ENCODE measurements around the gene C4B. TPM values are rescaled to one million over a fixed set of nuclear protein-coding genes. Genes with fewer than 3 reads are reported as not detected.
"Not testable (repeated sequence)": the region's sequence is repeated elsewhere in the genome, so short reads cannot be mapped to it uniquely, and the experiment has no call there.

The C4B gene
- total RNA-seq, 1 experiment from 2014 or later, result 2.7 TPM

- not testable (repeated sequence) for H3K4me1 Mint-ChIP-seq; H3K9me3 Mint-ChIP-seq; H3K9ac ChIP-seq (ENCODE audit: extremely low read depth, insufficient read length, low read length); H2AK5ac ChIP-seq (ENCODE audit: insufficient read length, low read length); DNase-seq; H3K79me2 ChIP-seq (ENCODE audit: insufficient read depth, low read length); H4K5ac ChIP-seq (ENCODE audit: insufficient read length, low read depth, low read length); H2AFZ ChIP-seq (ENCODE audit: low read length); H3K23me2 ChIP-seq (ENCODE audit: insufficient read length, low read depth, low read length, poor library complexity, severe bottlenecking); H3K23ac ChIP-seq (ENCODE audit: insufficient read length, low read depth, low read length); H3K79me1 ChIP-seq (ENCODE audit: insufficient read depth, low read depth, low read length, poor library complexity, severe bottlenecking); H2BK15ac ChIP-seq (ENCODE audit: low read depth, low read length); H3K4ac ChIP-seq (ENCODE audit: low read depth, low read length); H3K27ac Mint-ChIP-seq; H3K4me3 Mint-ChIP-seq; H2BK5ac ChIP-seq (ENCODE audit: insufficient read length, low read length); H4K8ac ChIP-seq (replicated peaks; ENCODE audit: insufficient read length, low read depth, low read length); H3K9me3 ChIP-seq (ENCODE audit: control insufficient read depth, low read depth, low read length); H2BK120ac ChIP-seq (ENCODE audit: low read depth, low read length, poor library complexity, severe bottlenecking); H3K14ac ChIP-seq (ENCODE audit: insufficient read depth, low read length); H3K27me3 Mint-ChIP-seq (ENCODE audit: low read depth); H3T11ph ChIP-seq (ENCODE audit: low read length); H3K18ac ChIP-seq (ENCODE audit: insufficient read length, low read depth, low read length); H3K56ac ChIP-seq (ENCODE audit: insufficient read length, low read depth, low read length); H4K20me1 ChIP-seq (ENCODE audit: control insufficient read depth, insufficient read depth, insufficient read length); H3K27ac ChIP-seq (ENCODE audit: insufficient read length, low read depth, low read length); H4K91ac ChIP-seq (ENCODE audit: insufficient read length, low read depth, low read length); H2BK20ac ChIP-seq (ENCODE audit: low read depth, low read length, poor library complexity, severe bottlenecking); H3K4me1 ChIP-seq (ENCODE audit: insufficient read depth, low read length); H3K27me3 ChIP-seq (ENCODE audit: insufficient read depth, low read length); H3K36me3 Mint-ChIP-seq (ENCODE audit: insufficient read depth in 1 of 3, low read depth in 3 of 3); H2BK12ac ChIP-seq (ENCODE audit: insufficient read length, low read depth, low read length); H3K4me2 ChIP-seq (ENCODE audit: insufficient read depth, insufficient read length, low read length)
- no CpG with 5 or more reads among the region's 10 CpGs for WGBS (ENCODE audit: extremely low coverage, insufficient read length, low lambda C conversion rate)
These were observed 7.5 kb downstream of the C4B start for GRCh38 chr6:32022100-32022499.

GRCh38 chr6:32028631-32029030 is 14.0 kb downstream of the C4B start:
- H2BK15ac ChIP-seq (ENCODE audit: low read depth, low read length); H3K9me3 Mint-ChIP-seq; H3K14ac ChIP-seq (ENCODE audit: insufficient read depth, low read length); H3K36me3 Mint-ChIP-seq (ENCODE audit: insufficient read depth in 1 of 3, low read depth in 3 of 3); H2BK12ac ChIP-seq (ENCODE audit: insufficient read length, low read depth, low read length); H3K4me3 Mint-ChIP-seq; H3T11ph ChIP-seq (ENCODE audit: low read length); H4K91ac ChIP-seq (ENCODE audit: insufficient read length, low read depth, low read length); H4K5ac ChIP-seq (ENCODE audit: insufficient read length, low read depth, low read length); H3K9me3 ChIP-seq (ENCODE audit: control insufficient read depth, low read depth, low read length); H3K4me1 Mint-ChIP-seq; H3K56ac ChIP-seq (ENCODE audit: insufficient read length, low read depth, low read length); H3K27me3 Mint-ChIP-seq (ENCODE audit: low read depth); DNase-seq; H3K27me3 ChIP-seq (ENCODE audit: insufficient read depth, low read length); H4K20me1 ChIP-seq (ENCODE audit: control insufficient read depth, insufficient read depth, insufficient read length); H3K27ac ChIP-seq (ENCODE audit: insufficient read length, low read depth, low read length); H3K23ac ChIP-seq (ENCODE audit: insufficient read length, low read depth, low read length); H3K4me2 ChIP-seq (ENCODE audit: insufficient read depth, insufficient read length, low read length); H2AFZ ChIP-seq (ENCODE audit: low read length); H2AK5ac ChIP-seq (ENCODE audit: insufficient read length, low read length); H3K4ac ChIP-seq (ENCODE audit: low read depth, low read length); H3K79me1 ChIP-seq (ENCODE audit: insufficient read depth, low read depth, low read length, poor library complexity, severe bottlenecking); H2BK20ac ChIP-seq (ENCODE audit: low read depth, low read length, poor library complexity, severe bottlenecking); H4K8ac ChIP-seq (replicated peaks; ENCODE audit: insufficient read length, low read depth, low read length); H2BK120ac ChIP-seq (ENCODE audit: low read depth, low read length, poor library complexity, severe bottlenecking); H2BK5ac ChIP-seq (ENCODE audit: insufficient read length, low read length); H3K79me2 ChIP-seq (ENCODE audit: insufficient read depth, low read length); H3K4me1 ChIP-seq (ENCODE audit: insufficient read depth, low read length); H3K9ac ChIP-seq (ENCODE audit: extremely low read depth, insufficient read length, low read length); H3K18ac ChIP-seq (ENCODE audit: insufficient read length, low read depth, low read length); H3K23me2 ChIP-seq (ENCODE audit: insufficient read length, low read depth, low read length, poor library complexity, severe bottlenecking); H3K27ac Mint-ChIP-seq: not testable (repeated sequence)
- no CpG with 5 or more reads among the region's 10 CpGs for WGBS (ENCODE audit: extremely low coverage, insufficient read length, low lambda C conversion rate)
